ENCODE data around the gene FHAD1. TPM values are rescaled to one million over a fixed set of nuclear protein-coding genes. Genes with fewer than 3 reads are reported as not detected.
A peak's percentile ranks its signal among the peaks of the same experiment; 100 is the strongest.

FHAD1 gene
- total and polyA plus RNA-seq, 10 of the 15 experiments (the other 5 are each of a cell fraction or from before 2014, with no cell fraction given), result 0.09 to 1.0 (median 0.32) TPM; not detected in 2

DNA sequence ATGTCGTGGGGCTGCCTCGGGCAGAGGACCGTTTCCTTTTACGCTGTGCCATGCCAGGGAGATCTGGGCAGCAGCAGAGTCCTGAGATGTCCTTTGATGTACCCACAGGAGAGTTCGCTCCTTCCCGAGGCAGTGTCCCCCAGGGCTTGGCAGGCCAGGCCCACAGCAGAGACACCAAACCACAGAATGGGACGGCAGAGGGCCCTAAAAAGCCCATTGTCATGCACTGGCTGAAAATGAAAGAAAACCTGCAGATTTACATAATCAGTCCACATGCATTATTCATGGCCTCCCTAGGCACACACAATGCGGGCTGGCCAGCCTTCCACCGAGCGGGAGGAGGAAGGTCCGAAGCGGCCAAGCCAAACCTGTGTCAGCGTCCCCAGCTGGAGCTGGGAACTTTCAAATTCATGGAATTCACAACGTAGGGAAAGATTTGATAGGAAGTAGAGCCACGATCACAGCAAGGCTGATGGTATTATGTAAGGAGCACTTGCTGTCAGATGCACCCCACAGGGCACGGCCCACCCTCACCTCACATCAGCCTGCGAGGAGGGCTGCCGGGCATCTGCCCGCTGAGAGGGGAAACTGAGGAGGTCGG, 137.4 kb downstream of the FHAD1 start (continued):
- TF ChIP-seq, protein P1, sequence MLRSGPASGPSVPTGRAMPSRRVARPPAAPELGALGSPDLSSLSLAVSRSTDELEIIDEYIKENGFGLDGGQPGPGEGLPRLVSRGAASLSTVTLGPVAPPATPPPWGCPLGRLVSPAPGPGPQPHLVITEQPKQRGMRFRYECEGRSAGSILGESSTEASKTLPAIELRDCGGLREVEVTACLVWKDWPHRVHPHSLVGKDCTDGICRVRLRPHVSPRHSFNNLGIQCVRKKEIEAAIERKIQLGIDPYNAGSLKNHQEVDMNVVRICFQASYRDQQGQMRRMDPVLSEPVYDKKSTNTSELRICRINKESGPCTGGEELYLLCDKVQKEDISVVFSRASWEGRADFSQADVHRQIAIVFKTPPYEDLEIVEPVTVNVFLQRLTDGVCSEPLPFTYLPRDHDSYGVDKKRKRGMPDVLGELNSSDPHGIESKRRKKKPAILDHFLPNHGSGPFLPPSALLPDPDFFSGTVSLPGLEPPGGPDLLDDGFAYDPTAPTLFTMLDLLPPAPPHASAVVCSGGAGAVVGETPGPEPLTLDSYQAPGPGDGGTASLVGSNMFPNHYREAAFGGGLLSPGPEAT (IDR thresholded peaks at IDR 0.05; ENCODE audit: low read depth), result no peak
- TF ChIP-seq, protein P2, sequence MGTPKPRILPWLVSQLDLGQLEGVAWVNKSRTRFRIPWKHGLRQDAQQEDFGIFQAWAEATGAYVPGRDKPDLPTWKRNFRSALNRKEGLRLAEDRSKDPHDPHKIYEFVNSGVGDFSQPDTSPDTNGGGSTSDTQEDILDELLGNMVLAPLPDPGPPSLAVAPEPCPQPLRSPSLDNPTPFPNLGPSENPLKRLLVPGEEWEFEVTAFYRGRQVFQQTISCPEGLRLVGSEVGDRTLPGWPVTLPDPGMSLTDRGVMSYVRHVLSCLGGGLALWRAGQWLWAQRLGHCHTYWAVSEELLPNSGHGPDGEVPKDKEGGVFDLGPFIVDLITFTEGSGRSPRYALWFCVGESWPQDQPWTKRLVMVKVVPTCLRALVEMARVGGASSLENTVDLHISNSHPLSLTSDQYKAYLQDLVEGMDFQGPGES (IDR thresholded peaks at IDR 0.05), result no peak
- TF ChIP-seq HDAC2 (IDR thresholded peaks at IDR 0.05) (no peak), RUNX3 (IDR thresholded peaks at IDR 0.05; ENCODE audit: low read length) (peak; percentile 74), ZNF207 (IDR thresholded peaks at IDR 0.05; ENCODE audit: borderline replicate concordance) (no peak), SMARCA5 (IDR thresholded peaks at IDR 0.05) (no peak), EGR1 (IDR thresholded peaks at IDR 0.05; ENCODE audit: borderline replicate concordance in 1 of 2, low read depth in 2 of 2, low read length in 2 of 2) (no peak), FOXK2 (IDR thresholded peaks at IDR 0.05) (no peak), HDGF (IDR thresholded peaks at IDR 0.05) (no peak), ZNF384 (IDR thresholded peaks at IDR 0.05; ENCODE audit: borderline replicate concordance, low read depth, low read length) (no peak), BCL11A (IDR thresholded peaks at IDR 0.05; ENCODE audit: low read depth, low read length) (no peak), TBL1XR1 (IDR thresholded peaks at IDR 0.05; ENCODE audit: low read depth, low read length) (no peak), CBFB (IDR thresholded peaks at IDR 0.05; ENCODE audit: low read depth) (peak; percentile 43; the same call in 1 of the 2 replicates), RFX5 (IDR thresholded peaks at IDR 0.05; ENCODE audit: low read depth, low read length) (no peak), TAF1 (IDR thresholded peaks at IDR 0.05; ENCODE audit: borderline replicate concordance, low read depth, low read length) (peak; percentile 34; the same call in 1 of the 2 replicates), SUZ12 (IDR thresholded peaks at IDR 0.05; ENCODE audit: unreplicated experiment) (no peak), MXI1 (IDR thresholded peaks at IDR 0.05; ENCODE audit: low read depth, low read length) (no peak), CHD1 (IDR thresholded peaks at IDR 0.05; ENCODE audit: low read depth, low read length) (no peak), RCOR1 (conservative IDR thresholded peaks at IDR 0.05; ENCODE audit: low read depth, low read length) (no peak)
- TF ChIP-seq, protein P3, sequence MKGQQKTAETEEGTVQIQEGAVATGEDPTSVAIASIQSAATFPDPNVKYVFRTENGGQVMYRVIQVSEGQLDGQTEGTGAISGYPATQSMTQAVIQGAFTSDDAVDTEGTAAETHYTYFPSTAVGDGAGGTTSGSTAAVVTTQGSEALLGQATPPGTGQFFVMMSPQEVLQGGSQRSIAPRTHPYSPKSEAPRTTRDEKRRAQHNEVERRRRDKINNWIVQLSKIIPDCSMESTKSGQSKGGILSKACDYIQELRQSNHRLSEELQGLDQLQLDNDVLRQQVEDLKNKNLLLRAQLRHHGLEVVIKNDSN (IDR thresholded peaks at IDR 0.05; ENCODE audit: borderline replicate concordance, extremely low read length, insufficient read depth, low read depth, low read length), result no peak
- TF ChIP-seq, protein P4, sequence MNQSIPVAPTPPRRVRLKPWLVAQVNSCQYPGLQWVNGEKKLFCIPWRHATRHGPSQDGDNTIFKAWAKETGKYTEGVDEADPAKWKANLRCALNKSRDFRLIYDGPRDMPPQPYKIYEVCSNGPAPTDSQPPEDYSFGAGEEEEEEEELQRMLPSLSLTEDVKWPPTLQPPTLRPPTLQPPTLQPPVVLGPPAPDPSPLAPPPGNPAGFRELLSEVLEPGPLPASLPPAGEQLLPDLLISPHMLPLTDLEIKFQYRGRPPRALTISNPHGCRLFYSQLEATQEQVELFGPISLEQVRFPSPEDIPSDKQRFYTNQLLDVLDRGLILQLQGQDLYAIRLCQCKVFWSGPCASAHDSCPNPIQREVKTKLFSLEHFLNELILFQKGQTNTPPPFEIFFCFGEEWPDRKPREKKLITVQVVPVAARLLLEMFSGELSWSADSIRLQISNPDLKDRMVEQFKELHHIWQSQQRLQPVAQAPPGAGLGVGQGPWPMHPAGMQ (IDR thresholded peaks at IDR 0.05; ENCODE audit: borderline replicate concordance), result no peak
- TF ChIP-seq, protein P5, sequence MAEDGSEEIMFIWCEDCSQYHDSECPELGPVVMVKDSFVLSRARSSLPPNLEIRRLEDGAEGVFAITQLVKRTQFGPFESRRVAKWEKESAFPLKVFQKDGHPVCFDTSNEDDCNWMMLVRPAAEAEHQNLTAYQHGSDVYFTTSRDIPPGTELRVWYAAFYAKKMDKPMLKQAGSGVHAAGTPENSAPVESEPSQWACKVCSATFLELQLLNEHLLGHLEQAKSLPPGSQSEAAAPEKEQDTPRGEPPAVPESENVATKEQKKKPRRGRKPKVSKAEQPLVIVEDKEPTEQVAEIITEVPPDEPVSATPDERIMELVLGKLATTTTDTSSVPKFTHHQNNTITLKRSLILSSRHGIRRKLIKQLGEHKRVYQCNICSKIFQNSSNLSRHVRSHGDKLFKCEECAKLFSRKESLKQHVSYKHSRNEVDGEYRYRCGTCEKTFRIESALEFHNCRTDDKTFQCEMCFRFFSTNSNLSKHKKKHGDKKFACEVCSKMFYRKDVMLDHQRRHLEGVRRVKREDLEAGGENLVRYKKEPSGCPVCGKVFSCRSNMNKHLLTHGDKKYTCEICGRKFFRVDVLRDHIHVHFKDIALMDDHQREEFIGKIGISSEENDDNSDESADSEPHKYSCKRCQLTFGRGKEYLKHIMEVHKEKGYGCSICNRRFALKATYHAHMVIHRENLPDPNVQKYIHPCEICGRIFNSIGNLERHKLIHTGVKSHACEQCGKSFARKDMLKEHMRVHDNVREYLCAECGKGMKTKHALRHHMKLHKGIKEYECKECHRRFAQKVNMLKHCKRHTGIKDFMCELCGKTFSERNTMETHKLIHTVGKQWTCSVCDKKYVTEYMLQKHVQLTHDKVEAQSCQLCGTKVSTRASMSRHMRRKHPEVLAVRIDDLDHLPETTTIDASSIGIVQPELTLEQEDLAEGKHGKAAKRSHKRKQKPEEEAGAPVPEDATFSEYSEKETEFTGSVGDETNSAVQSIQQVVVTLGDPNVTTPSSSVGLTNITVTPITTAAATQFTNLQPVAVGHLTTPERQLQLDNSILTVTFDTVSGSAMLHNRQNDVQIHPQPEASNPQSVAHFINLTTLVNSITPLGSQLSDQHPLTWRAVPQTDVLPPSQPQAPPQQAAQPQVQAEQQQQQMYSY (CRISPR knock-in tag; IDR thresholded peaks at IDR 0.05), result no peak
